Endothelial cell of umbilical vein (primary cell): ENCODE data around the gene MCM9. TPM values are rescaled to one million over a fixed set of nuclear protein-coding genes. Genes with fewer than 3 reads are reported as not detected.

Source experiments
- BruUV-seq: library from RNA; stranded (reverse); fragments of 400-500 nt; replicated peaks from 2 replicates; lab custom pipeline; 2021; lab: Mats Ljungman, UMichigan
- CTCF ChIA-PET: fragments of 300-600, 350-600 bp; sonication (Branson Sonifier 250); formaldehyde crosslinking; loops from one replicate; lab custom pipeline; 2021; ENCODE audit warnings: antibody characterized with exemption, inconsistent platforms; lab: Charles Lee
- POLR2A ChIA-PET: fragments of 300-600, 350-600 bp; sonication (Branson Sonifier 250); formaldehyde crosslinking; loops from one replicate; lab custom pipeline; 2021; ENCODE audit warnings: antibody characterized with exemption, inconsistent platforms; lab: Charles Lee
- DNase-seq: peaks from one replicate; pipeline ENCODE4 v3.0.0-alpha.2; 2011; ENCODE audit warnings: low read depth, low spot score
- FAIRE-seq: peaks from 2 replicates; lab custom pipeline; 2011; peaks lifted over from hg19 to GRCh38; lab: Jason Lieb, UNC
- H2AFZ ChIP-seq: 2 replicates; pipeline ENCODE4 v1.6.0; 2012; ENCODE audit warnings: low read depth, low read length, control low read depth, inconsistent platforms
- H3K27ac ChIP-seq: 2 replicates; pipeline ENCODE4 v1.5.1; 2011; ENCODE audit warnings: low read depth, mild to moderate bottlenecking, control low read depth, low read length, moderate library complexity; ENCODE audit not compliant: insufficient read depth
- H3K27me3 ChIP-seq, 2 experiments: 2 replicates each; pipeline versions ENCODE4 v1.6.0 to v1.6.1; 2011; ENCODE audit warnings: low read length in 2 of 2, mixed read lengths in 1 of 2; ENCODE audit not compliant: control insufficient read depth in 2 of 2, insufficient read depth in 2 of 2
- H3K36me3 ChIP-seq, 2 experiments: 2 replicates in 1 of 2; 3 replicates in 1 of 2; pipeline ENCODE4 v1.5.1; 2011; ENCODE audit warnings: low read length in 2 of 2, mild to moderate bottlenecking in 1 of 2, moderate library complexity in 1 of 2; ENCODE audit not compliant: control insufficient read depth in 2 of 2, insufficient read depth in 2 of 2; ENCODE audit errors: extremely low read depth in 1 of 2
- H3K4me1 ChIP-seq: 3 replicates; pipeline ENCODE4 v1.5.1; 2011; ENCODE audit warnings: mild to moderate bottlenecking, low read length; ENCODE audit not compliant: control insufficient read depth, insufficient read depth; ENCODE audit errors: extremely low read depth
- H3K4me2 ChIP-seq: 2 replicates; pipeline ENCODE4 v1.6.1; 2011; ENCODE audit warnings: low read length, control low read depth, mixed read lengths; ENCODE audit not compliant: insufficient read depth
- H3K4me3 ChIP-seq, 3 experiments: fragments of 200-600 bp in 1 of 3; sonication (generic), shearing (Covaris generic) in 1 of 3; replicated peaks in 1 of 3; 2 replicates each; pipeline ENCODE4 v1.5.1; 2011 to 2016; ENCODE audit warnings: control low read depth in 3 of 3, low read length in 3 of 3, mild to moderate bottlenecking in 2 of 3, inconsistent platforms in 1 of 3, low read depth in 1 of 3, moderate library complexity in 1 of 3; ENCODE audit not compliant: insufficient read depth in 1 of 3
- H3K79me2 ChIP-seq: 2 replicates; pipeline ENCODE4 v1.6.0; 2012; ENCODE audit warnings: low read length, inconsistent platforms; ENCODE audit not compliant: control insufficient read depth, insufficient read depth
- H3K9ac ChIP-seq: replicated peaks from 2 replicates; pipeline ENCODE3; 2011; ENCODE audit warnings: low read length, control low read depth; ENCODE audit not compliant: insufficient read depth; ENCODE audit errors: extremely low read depth
- H3K9me1 ChIP-seq: replicated peaks from 3 replicates; pipeline ENCODE4 v1.6.0; 2011; ENCODE audit warnings: mild to moderate bottlenecking, low read length; ENCODE audit not compliant: control insufficient read depth, insufficient read depth; ENCODE audit errors: extremely low read depth
- H3K9me3 ChIP-seq: replicated peaks from 2 replicates; pipeline ENCODE4 v1.5.1; 2012; ENCODE audit warnings: low read length, inconsistent platforms; ENCODE audit not compliant: control insufficient read depth, insufficient read depth
- H4K20me1 ChIP-seq: replicated peaks from 2 replicates; pipeline ENCODE3; 2011; ENCODE audit warnings: mild to moderate bottlenecking, low read length; ENCODE audit not compliant: control insufficient read depth, insufficient read depth; ENCODE audit errors: extremely low read depth
- EZH2 ChIP-seq: IDR thresholded peaks from 2 replicates; pipeline ENCODE4 v1.6.1; 2012; ENCODE audit warnings: borderline replicate concordance, low read depth, mild to moderate bottlenecking, moderate library complexity, low read length, inconsistent platforms; ENCODE audit not compliant: severe bottlenecking
- FOS ChIP-seq: IDR thresholded peaks from 2 replicates; pipeline ENCODE4 v1.6.1; 2011; ENCODE audit warnings: mild to moderate bottlenecking, low read length, moderate library complexity, borderline replicate concordance; ENCODE audit not compliant: insufficient read depth
- GATA2 ChIP-seq: IDR thresholded peaks from 2 replicates; pipeline ENCODE4 v1.7.0; 2011; ENCODE audit warnings: low read depth, mild to moderate bottlenecking, moderate library complexity, mixed read lengths, low read length; ENCODE audit not compliant: insufficient read length, insufficient read depth
- JUN ChIP-seq: IDR thresholded peaks from 2 replicates; pipeline ENCODE4 v1.6.1; 2011; ENCODE audit warnings: borderline replicate concordance, low read depth; ENCODE audit not compliant: insufficient read length, insufficient read depth
- MYC ChIP-seq: IDR thresholded peaks from one replicate; pipeline ENCODE4 v1.6.1; 2011; ENCODE audit warnings: mild to moderate bottlenecking, low read depth, low read length
- POLR2A ChIP-seq: IDR thresholded peaks from 2 replicates; pipeline ENCODE4 v1.6.1; 2012; ENCODE audit warnings: low read depth, mild to moderate bottlenecking, control low read depth, low read length
- POLR2AphosphoS5 ChIP-seq: IDR thresholded peaks from 2 replicates; pipeline ENCODE4 v1.6.1; 2012; ENCODE audit warnings: low read depth, mild to moderate bottlenecking, control low read depth, low read length, moderate library complexity; ENCODE audit not compliant: insufficient read depth
- dilution Hi-C: fragments of 300-500 bp; cut with MboI; formaldehyde crosslinking; loops from one replicate; pipeline ENCODE4 v1.15.0; 2019; ENCODE audit warnings: low sequenced_read_pairs; ENCODE audit not compliant: extremely low pct_ligation_motif_present
- intact Hi-C: fragments of 100-400 bp; cut with micrococcal nuclease; formaldehyde crosslinking; loops from one replicate; pipeline ENCODE4 v1.10.0; 2022
- polyA plus RNA-seq, 4 experiments: library from polyadenylated mRNA; depleted of rRNA in 3 of 4; stranded (reverse) in 3 of 4; unstranded in 1 of 4; fragments of >200 nt; gene quantifications; 2 replicates each; pipeline versions ENCODE4 v1.2.1 to v1.2.3, GENCODE V29; 2011 to 2012; ENCODE audit warnings: missing spikeins in 1 of 4
- total RNA-seq: library from RNA; stranded (reverse); gene quantifications from 2 replicates; pipeline ENCODE4 v1.2.3, GENCODE V29; 2021
- TF ChIP-seq, protein P1 (sequence below), 2 donors: IDR thresholded peaks; 1 replicate in 1 of 2; 2 replicates in 1 of 2; pipeline ENCODE4 v1.5.1; 2011; ENCODE audit warnings: low read length in 2 of 2, mild to moderate bottlenecking in 2 of 2, moderate library complexity in 2 of 2, control low read depth in 1 of 2, inconsistent platforms in 1 of 2, low read depth in 1 of 2; ENCODE audit not compliant: insufficient read depth in 1 of 2; ENCODE audit errors: extremely low read depth in 1 of 2
- TF ChIP-seq, protein P2 (sequence below): IDR thresholded peaks from 2 replicates; pipeline ENCODE4 v1.6.1; 2011; ENCODE audit not compliant: insufficient read depth, insufficient read length

The MCM9 gene
- total and polyA plus RNA-seq, 2 donors (not counting 3 experiments of a cell fraction or from before 2014, with no cell fraction given): 2.0 to 14.1 TPM

- Histone ChIP-seq H3K9me3 (no peaks in the 10 kb centered on the region), H3K4me3 (no peak overlapping the region), H3K4me2 (no peak overlapping the region), H3K9ac (no peak overlapping the region), H3K79me2 (no peaks in the 10 kb centered on the region), H3K36me3 (no peaks in the 10 kb centered on the region), H3K9me1 (no peaks in the 10 kb centered on the region), H3K27ac (no peak overlapping the region), H2AFZ (no peak overlapping the region), H3K4me1 (peaks cover under 1% of the 10 kb centered on the region), H4K20me1 (no peaks in the 10 kb centered on the region), H3K27me3 (peaks cover 5 to 7% of the 10 kb centered on the region in 2 experiments)
- CTCF ChIA-PET: no interaction called here
- intact Hi-C loops (no loop called here), dilution Hi-C loops (no loop called here)
- FAIRE-seq: no peak
- POLR2A ChIA-PET: no interaction called here
- no peak for DNase-seq
- TF ChIP-seq GATA2 (no peak), EZH2 (no peak), MYC (no peak)
- no TSS peak for BruUV-seq
These were observed 152.3 kb downstream of the MCM9 start for GRCh38 chr6:118782651-118783050.

- Histone ChIP-seq H3K4me2 (no peak overlapping the region), H3K79me2 (no peaks in the 10 kb centered on the region), H3K36me3 (no peaks in the 10 kb centered on the region), H3K9me1 (no peaks in the 10 kb centered on the region), H3K4me3 (no peak overlapping the region), H3K27me3 (peaks cover 7% of the 10 kb centered on the region in 2 experiments), H3K9me3 (no peaks in the 10 kb centered on the region), H3K4me1 (no peaks in the 10 kb centered on the region), H4K20me1 (no peaks in the 10 kb centered on the region), H3K9ac (no peak overlapping the region), H3K27ac (no peak overlapping the region), H2AFZ (no peak overlapping the region)
- intact Hi-C loops (no loop called here), dilution Hi-C loops (no loop called here)
- no peak for DNase-seq
- FAIRE-seq: no peak
- CTCF ChIA-PET: no interaction called here
- no TSS peak for BruUV-seq
- TF ChIP-seq, protein P1, sequence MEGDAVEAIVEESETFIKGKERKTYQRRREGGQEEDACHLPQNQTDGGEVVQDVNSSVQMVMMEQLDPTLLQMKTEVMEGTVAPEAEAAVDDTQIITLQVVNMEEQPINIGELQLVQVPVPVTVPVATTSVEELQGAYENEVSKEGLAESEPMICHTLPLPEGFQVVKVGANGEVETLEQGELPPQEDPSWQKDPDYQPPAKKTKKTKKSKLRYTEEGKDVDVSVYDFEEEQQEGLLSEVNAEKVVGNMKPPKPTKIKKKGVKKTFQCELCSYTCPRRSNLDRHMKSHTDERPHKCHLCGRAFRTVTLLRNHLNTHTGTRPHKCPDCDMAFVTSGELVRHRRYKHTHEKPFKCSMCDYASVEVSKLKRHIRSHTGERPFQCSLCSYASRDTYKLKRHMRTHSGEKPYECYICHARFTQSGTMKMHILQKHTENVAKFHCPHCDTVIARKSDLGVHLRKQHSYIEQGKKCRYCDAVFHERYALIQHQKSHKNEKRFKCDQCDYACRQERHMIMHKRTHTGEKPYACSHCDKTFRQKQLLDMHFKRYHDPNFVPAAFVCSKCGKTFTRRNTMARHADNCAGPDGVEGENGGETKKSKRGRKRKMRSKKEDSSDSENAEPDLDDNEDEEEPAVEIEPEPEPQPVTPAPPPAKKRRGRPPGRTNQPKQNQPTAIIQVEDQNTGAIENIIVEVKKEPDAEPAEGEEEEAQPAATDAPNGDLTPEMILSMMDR (IDR thresholded peaks at IDR 0.05; ENCODE audit: extremely low read depth in 1 of 2, insufficient read depth in 1 of 2, low read depth in 1 of 2, low read length in 2 of 2): no peak
- TF ChIP-seq FOS (no peak), JUN (no peak), POLR2A (no peak), MYC (no peak), GATA2 (no peak), EZH2 (no peak), POLR2AphosphoS5 (no peak)
- TF ChIP-seq, protein P2, sequence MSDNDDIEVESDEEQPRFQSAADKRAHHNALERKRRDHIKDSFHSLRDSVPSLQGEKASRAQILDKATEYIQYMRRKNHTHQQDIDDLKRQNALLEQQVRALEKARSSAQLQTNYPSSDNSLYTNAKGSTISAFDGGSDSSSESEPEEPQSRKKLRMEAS: no peak
- POLR2A ChIA-PET: no interaction called here
These were observed 153.1 kb downstream of the MCM9 start for GRCh38 chr6:118781897-118782296.
